ENCODE measurements around the gene AP3B1. TPM values are rescaled to one million over a fixed set of nuclear protein-coding genes. Genes with fewer than 3 reads are reported as not detected.

AP3B1 gene
- total and polyA plus RNA-seq, 2 donors from 2014 or later, result 49.3 to 53.2 TPM

DNA sequence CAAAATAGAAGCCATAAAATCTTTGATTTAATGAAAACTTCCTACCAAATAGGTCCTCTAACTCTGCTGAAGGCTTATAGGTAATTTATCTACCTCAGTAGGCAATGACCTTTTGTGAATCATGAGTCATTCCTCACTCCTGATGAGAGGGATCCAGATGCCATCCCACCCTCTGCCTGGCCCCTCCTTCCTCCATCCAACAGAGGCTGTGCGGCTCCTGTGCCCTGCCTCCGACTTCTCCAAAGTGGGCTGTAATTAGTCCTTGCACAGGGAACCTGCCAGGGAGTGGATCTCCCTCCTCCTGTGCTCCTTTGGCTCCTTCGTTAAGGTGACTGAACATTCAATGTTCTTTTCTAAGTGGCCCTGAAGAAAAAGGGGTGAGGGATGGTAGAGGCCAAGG is 304.5 kb downstream of the AP3B1 start:
- no peak overlapping the region for H3K4me3 ChIP-seq (ENCODE audit: low read length in 3 of 3)
- FAIRE-seq, result no peak
- H3K9ac ChIP-seq (ENCODE audit: low read length in 3 of 3), result no peak overlapping the region
- no peaks in the 10 kb centered on the region for H3K9me3 ChIP-seq (ENCODE audit: control insufficient read depth in 2 of 3, insufficient read depth in 1 of 3, low read length in 3 of 3)
- no peak overlapping the region for H3K27ac ChIP-seq (ENCODE audit: low read depth in 2 of 2, low read length in 2 of 2)
- intact Hi-C loops (cut with DNase I), result no loop called here
- no peaks in the 10 kb centered on the region for H3K36me3 ChIP-seq (ENCODE audit: control insufficient read depth in 2 of 3, insufficient read depth in 3 of 3, low read length in 3 of 3)
- no peaks in the 10 kb centered on the region for H3K27me3 ChIP-seq (ENCODE audit: control insufficient read depth, insufficient read depth, low read length)
- TF ChIP-seq, protein P1, sequence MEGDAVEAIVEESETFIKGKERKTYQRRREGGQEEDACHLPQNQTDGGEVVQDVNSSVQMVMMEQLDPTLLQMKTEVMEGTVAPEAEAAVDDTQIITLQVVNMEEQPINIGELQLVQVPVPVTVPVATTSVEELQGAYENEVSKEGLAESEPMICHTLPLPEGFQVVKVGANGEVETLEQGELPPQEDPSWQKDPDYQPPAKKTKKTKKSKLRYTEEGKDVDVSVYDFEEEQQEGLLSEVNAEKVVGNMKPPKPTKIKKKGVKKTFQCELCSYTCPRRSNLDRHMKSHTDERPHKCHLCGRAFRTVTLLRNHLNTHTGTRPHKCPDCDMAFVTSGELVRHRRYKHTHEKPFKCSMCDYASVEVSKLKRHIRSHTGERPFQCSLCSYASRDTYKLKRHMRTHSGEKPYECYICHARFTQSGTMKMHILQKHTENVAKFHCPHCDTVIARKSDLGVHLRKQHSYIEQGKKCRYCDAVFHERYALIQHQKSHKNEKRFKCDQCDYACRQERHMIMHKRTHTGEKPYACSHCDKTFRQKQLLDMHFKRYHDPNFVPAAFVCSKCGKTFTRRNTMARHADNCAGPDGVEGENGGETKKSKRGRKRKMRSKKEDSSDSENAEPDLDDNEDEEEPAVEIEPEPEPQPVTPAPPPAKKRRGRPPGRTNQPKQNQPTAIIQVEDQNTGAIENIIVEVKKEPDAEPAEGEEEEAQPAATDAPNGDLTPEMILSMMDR (IDR thresholded peaks at IDR 0.05; ENCODE audit: borderline replicate concordance, extremely low read depth, insufficient read depth), result no peak
- no peak for DNase-seq
- H3K4me1 ChIP-seq (ENCODE audit: control insufficient read depth in 2 of 3, insufficient read depth in 2 of 3, low read depth in 1 of 3, low read length in 3 of 3), result peaks cover 0 to 4% (median 0%) of the 10 kb centered on the region in 3 donors

DNA sequence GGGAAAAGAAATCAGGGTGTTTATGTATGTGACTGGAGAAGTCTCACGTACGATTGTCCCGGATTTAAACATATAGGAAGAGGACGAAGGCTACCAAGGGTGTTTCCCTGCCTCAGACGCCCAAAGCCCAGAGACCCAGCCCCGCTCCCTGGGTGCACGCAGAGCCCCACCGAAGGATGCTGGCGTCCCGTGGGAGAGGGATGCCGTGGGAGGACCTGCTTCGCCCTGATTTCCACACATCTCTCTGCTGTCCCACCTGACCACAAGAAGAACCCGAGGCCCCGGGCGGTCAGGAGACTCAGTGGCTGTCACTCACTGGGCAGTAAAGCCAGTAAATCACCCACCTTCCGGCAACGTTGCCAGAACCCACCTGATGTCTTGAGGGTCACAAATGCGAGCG is 306.5 kb downstream of the AP3B1 start:
- H3K9ac ChIP-seq (ENCODE audit: low read length in 3 of 3), result no peak overlapping the region
- H3K27ac ChIP-seq (ENCODE audit: low read depth in 2 of 2, low read length in 2 of 2), result no peak overlapping the region
- no peak for DNase-seq
- intact Hi-C loops (cut with DNase I), result no loop called here
- H3K36me3 ChIP-seq (ENCODE audit: control insufficient read depth in 2 of 3, insufficient read depth in 3 of 3, low read length in 3 of 3), result no peaks in the 10 kb centered on the region
- H3K4me3 ChIP-seq (ENCODE audit: low read length in 3 of 3), result no peak overlapping the region
- TF ChIP-seq, protein P1 (IDR thresholded peaks at IDR 0.05; ENCODE audit: borderline replicate concordance, extremely low read depth, insufficient read depth), result no peak
- H3K4me1 ChIP-seq (ENCODE audit: control insufficient read depth in 2 of 3, insufficient read depth in 2 of 3, low read depth in 1 of 3, low read length in 3 of 3), result peaks cover 0 to 4% (median 0%) of the 10 kb centered on the region in 3 donors
- no peak for FAIRE-seq
- H3K27me3 ChIP-seq (ENCODE audit: control insufficient read depth, insufficient read depth, low read length), result no peaks in the 10 kb centered on the region
- no peaks in the 10 kb centered on the region for H3K9me3 ChIP-seq (ENCODE audit: control insufficient read depth in 2 of 3, insufficient read depth in 1 of 3, low read length in 3 of 3)

DNA sequence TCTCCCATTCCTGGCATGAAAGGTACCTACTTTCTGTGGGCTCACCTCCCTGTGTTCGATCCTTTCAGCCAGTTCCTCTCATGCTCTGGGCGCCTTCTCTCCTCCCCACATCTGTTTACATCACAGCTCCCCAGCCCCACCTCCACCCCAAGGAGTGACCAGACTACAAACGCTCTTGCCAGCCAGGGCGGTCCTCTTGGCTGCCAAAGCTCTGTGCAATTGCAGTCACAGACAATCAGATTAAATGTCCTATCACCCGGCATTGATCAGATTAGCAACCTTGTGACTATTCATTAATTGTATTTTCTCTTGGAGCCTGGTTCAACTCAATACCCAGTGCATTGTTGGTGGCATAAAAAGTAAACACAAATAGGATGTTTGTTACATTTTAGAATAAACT is 307.2 kb downstream of the AP3B1 start:
- no peak overlapping the region for H3K27ac ChIP-seq (ENCODE audit: low read depth in 2 of 2, low read length in 2 of 2)
- no peak for DNase-seq
- H3K9me3 ChIP-seq (ENCODE audit: control insufficient read depth in 2 of 3, insufficient read depth in 1 of 3, low read length in 3 of 3), result no peaks in the 10 kb centered on the region
- intact Hi-C loops (cut with DNase I), result no loop called here
- no peaks in the 10 kb centered on the region for H3K36me3 ChIP-seq (ENCODE audit: control insufficient read depth in 2 of 3, insufficient read depth in 3 of 3, low read length in 3 of 3)
- FAIRE-seq, result no peak
- peaks cover 0 to under 1% (median 0%) of the 10 kb centered on the region in 3 donors for H3K4me1 ChIP-seq (ENCODE audit: control insufficient read depth in 2 of 3, insufficient read depth in 2 of 3, low read depth in 1 of 3, low read length in 3 of 3)
- TF ChIP-seq, protein P1 (IDR thresholded peaks at IDR 0.05; ENCODE audit: borderline replicate concordance, extremely low read depth, insufficient read depth), result no peak
- no peaks in the 10 kb centered on the region for H3K27me3 ChIP-seq (ENCODE audit: control insufficient read depth, insufficient read depth, low read length)
- no peak overlapping the region for H3K4me3 ChIP-seq (ENCODE audit: low read length in 3 of 3)
- no peak overlapping the region for H3K9ac ChIP-seq (ENCODE audit: low read length in 3 of 3)

DNA sequence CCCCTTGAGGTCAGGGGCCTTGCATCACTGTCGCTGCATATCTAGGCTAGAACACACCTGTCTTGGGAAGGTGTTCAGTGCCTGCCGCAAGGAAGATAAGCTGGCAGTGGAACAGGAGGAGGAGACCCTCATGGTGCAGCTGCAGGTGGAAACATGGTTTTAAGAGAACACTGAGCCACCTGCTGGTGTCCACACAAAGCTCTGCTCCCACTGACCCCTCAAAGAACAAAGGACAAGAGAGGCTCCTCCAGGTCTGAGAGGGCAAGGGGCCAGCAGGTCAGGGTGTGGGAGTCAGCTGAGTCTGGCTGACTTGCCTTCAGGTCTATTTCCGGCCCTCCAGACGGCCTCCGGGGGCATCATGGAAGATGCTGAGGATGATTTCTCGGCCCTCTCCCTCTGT is 308.2 kb downstream of the AP3B1 start:
- intact Hi-C loops (cut with DNase I), result no loop called here
- no peak for FAIRE-seq
- Histone ChIP-seq H3K27ac (ENCODE audit: low read depth in 2 of 2, low read length in 2 of 2) (no peak overlapping the region), H3K9ac (ENCODE audit: low read length in 3 of 3) (no peak overlapping the region), H3K9me3 (ENCODE audit: control insufficient read depth in 2 of 3, insufficient read depth in 1 of 3, low read length in 3 of 3) (no peaks in the 10 kb centered on the region), H3K36me3 (ENCODE audit: control insufficient read depth in 2 of 3, insufficient read depth in 3 of 3, low read length in 3 of 3) (no peaks in the 10 kb centered on the region), H3K4me3 (ENCODE audit: low read length in 3 of 3) (no peak overlapping the region), H3K27me3 (ENCODE audit: control insufficient read depth, insufficient read depth, low read length) (no peaks in the 10 kb centered on the region), H3K4me1 (ENCODE audit: control insufficient read depth in 2 of 3, insufficient read depth in 2 of 3, low read depth in 1 of 3, low read length in 3 of 3) (no peaks in the 10 kb centered on the region)
- DNase-seq, result no peak
- TF ChIP-seq, protein P1 (IDR thresholded peaks at IDR 0.05; ENCODE audit: borderline replicate concordance, extremely low read depth, insufficient read depth), result no peak
